NCI-H226 (cell line): Measurements from ENCODE around the gene RABEP2.
"Not testable (repeated sequence)": the region's sequence is repeated elsewhere in the genome, so short reads cannot be mapped to it uniquely, and the experiment has no call there.

Source experiments
- DNase-seq: peaks from one replicate; pipeline ENCODE4 v3.0.0-alpha.2; 2015

Gene RABEP2

DNA sequence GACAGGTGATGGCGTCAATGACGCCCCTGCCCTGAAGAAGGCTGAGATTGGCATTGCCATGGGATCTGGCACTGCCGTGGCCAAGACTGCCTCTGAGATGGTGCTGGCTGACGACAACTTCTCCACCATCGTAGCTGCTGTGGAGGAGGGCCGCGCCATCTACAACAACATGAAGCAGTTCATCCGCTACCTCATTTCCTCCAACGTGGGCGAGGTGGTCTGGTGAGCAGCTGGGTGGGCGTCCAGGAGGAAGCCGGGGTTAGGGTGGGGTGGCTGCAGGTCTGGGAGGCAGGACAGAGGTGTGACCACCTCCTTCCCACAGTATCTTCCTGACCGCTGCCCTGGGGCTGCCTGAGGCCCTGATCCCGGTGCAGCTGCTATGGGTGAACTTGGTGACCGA is 23.2 kb downstream of the RABEP2 start:
- no peak for DNase-seq

DNA sequence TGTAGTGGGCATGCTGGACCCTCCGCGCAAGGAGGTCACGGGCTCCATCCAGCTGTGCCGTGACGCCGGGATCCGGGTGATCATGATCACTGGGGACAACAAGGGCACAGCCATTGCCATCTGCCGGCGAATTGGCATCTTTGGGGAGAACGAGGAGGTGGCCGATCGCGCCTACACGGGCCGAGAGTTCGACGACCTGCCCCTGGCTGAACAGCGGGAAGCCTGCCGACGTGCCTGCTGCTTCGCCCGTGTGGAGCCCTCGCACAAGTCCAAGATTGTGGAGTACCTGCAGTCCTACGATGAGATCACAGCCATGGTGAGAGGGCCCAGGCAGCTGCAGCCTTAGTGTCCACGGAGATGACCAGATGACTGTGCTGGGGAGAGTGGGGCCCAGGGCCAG is 24.4 kb downstream of the RABEP2 start:
- DNase-seq = no peak

DNA sequence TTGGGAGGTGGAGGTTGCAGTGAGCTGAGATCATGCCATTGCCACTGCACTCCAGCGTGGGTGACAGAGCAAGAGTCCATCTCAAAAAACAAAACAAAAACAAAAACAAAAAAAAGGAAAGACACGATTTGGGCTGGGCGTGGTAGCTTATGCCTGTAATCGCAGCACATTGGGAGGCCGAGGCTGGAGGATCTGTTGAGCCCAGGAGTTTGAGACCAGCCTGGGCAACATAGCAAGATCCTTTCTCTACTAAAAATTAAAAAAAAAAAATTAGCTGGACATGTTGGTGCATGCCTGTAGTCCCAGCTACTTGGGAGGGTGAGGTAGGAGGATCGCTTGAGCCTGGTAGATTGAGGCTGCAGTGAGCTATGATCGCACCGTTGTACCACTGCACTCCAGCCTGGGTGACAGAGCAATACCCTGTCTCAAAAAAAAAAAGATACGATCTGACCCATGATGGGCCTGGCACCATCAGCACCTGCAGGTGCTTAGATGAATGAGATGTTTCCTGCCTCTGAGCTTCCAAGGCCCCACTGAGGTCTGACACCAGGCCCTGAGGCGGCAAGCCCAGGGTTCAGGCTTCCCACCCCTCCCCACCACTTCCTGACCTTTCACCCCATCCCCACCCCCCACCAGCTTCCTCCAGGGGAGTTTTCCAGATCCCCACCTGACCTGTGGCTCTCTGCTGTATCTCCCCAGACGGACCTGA is 25.0 kb downstream of the RABEP2 start:
- DNase-seq = no peak

DNA sequence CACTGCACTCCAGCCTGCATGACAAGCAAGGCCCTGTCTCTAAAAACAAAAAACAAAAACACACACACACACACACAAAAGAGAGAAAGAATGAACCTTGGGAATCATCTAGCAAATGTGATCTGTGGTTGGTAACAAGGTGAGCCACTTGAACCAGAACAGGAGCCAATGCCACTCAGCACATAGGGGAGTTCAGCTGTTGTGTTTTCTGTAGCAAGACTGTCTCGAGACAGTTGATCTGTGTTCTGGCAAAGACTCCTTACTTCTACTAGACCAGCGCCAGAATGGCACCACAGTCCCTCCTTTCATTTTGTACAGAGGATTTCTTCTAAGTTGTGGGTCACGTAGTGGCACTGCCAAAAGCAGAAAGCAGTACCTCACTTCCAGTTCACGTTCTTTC is 26.1 kb downstream of the RABEP2 start:
- DNase-seq = no peak

DNA sequence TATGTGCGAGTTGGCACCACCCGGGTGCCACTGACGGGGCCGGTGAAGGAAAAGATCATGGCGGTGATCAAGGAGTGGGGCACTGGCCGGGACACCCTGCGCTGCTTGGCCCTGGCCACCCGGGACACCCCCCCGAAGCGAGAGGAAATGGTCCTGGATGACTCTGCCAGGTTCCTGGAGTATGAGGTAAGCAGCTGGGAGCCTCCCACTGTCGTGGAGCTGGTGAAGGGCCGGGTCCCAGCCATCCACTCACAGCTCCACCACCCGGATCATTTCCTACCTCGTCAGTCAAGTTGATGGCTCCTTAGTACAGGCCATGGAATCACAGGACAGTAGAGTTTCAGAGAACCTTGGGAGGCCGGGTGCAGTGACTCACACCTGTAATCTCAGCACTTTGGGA is 26.8 kb downstream of the RABEP2 start:
- peak; percentile 96 for DNase-seq

DNA sequence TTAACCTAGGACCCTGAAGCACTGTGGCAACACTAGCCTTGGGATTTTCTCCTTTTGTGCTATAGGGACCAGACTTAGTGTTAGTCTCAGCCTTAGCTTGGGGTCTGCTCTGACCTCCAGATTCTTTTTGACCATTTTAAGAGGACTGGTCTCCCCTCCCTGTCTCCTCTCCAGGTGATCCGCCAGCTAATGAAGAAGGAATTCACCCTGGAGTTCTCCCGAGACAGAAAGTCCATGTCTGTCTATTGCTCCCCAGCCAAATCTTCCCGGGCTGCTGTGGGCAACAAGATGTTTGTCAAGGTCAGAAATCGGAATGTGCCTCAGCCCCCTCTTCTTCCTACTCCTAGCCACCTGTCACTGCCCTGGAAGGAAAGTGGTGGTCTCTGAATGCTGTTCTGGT is 27.2 kb downstream of the RABEP2 start:
- peak; percentile 74 for DNase-seq

DNA sequence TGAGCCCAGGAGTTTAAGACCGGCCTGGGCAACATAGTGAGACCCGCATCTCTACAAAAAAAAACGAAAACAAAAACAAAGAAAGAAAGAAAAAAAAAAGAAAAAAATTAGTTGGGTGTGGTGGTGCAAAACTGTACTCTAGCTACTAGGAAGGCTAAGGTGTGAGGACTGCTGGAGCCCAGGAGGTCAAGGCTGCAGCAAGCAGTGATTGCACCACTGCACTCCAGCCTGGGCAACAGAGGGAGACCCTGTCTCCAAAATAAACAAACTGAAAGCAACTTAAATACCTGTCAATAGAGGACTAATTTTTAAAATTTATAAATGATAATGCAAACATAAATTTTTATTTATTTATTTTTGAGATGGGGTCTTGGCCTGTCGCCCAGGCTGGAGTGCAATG is 29.4 kb downstream of the RABEP2 start:
- no peak for DNase-seq

DNA sequence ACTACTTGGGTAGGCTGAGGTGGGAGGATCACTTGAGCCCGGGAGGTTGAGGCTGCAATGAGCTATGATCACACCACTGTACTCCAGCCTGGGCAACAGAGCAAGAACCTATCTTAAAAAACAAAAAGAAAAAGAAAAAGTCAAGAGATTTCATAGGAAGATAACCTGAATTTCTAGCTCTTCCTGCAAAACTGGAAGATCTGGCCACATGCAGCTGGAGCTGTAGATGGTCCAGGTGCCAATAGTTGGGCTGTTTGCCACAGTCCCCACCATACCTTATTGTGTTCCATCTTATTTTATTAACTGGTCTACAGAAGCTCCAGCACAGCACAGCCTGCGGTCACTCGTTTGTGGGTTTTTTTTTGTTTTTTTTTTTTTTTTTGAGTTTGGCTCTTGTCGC is 31.7 kb downstream of the RABEP2 start:
- no peak for DNase-seq

DNA sequence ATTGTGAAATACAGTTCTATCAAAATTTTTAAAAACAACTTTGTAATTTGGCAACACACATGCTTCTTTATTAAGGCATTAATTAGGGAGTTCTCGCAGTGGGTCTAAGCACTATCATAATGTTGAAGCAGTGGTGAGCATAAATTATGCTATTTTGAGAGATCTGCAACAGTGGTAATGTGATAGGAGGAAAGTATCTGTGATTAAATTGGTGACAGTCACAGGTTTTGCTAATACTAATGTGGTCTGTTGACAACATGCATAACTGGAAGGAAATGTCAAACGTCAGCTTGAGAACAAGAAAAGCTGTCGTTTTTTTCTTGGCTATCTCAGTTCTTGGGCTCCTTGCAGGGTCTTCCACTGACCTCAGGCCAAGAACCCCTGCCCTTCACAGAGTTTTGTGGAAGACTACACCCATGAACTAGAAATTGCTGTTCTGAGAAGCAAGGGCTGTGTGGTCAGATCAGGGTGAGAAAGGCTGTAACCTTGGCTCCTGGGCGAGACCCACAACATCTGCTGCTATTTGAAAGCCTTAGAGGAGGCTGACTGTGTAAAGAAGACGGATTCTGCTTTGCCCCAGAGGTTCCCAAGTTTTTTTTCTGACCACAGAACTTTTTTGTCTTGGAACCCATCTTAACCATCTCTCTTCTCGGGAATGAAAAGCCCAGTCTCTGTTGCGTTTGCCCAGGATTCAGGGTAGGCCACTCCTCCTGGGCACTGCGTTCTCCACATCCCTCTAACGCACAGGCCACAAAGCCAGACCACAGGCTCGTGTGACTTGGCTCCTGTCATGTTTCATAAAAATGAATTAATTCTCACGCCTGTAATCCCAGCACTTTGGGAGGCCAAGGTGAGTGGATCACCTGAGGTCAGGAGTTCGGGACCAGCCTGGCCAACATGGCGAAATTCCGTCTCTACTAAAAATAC is 32.8 kb downstream of the RABEP2 start:
- no peak for DNase-seq

DNA sequence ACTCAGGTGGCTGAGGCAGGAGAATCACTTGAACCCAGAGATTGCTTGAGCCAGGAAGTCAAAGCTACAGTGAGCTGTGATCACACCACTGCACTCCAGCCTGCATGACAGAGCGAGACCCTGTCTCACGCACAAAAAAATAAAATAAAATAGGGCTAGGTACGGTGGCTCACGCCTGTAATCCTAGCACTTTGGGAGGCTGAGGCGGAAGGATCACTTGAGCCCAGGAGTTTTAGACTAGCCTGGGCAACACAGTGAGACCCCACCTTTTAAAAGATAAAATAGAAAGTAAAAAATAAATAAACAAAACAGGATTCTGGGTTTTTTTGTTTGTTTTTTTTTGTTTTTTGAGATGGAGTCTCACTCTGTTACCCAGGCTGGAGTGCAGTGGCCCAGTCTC is 34.7 kb downstream of the RABEP2 start:
- DNase-seq = not testable (repeated sequence)

DNA sequence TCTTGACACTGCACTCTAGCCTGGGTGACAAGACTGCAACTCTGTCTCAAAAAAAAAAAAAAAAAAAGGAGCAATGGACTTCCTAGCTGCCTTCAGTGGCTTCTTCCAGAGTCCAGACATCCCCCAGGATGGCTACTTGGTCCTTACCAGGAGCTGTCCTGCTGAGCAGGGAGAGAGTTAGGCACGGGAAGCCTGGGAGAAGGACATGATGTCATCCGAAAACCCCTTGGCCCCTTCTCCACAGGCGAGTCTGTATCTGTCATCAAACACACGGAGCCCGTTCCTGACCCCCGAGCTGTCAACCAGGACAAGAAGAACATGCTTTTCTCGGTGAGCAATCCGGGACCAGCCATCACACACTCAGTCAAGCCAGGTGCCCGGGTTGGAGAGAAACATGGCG is 38.1 kb downstream of the RABEP2 start:
- no peak for DNase-seq

DNA sequence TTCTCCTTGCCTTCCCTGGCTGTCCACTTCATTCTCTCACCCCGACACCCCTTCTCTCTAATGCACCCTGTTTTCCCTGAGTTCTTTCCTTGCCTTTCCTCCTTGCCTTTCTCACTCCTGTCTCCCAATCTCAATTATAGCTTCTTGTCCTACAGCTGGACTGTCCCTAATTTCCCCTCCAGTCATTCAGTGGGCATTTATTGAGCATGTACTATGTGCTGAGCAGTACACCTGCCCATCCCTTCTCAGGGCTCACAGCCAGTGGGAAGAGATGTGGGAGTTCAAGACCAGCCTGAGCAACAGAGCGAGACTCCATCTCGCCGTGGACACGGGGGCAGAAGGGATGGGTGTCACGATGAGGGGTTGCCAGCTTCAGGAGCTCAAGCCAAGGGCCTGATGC is 41.0 kb downstream of the RABEP2 start:
- DNase-seq = no peak

DNA sequence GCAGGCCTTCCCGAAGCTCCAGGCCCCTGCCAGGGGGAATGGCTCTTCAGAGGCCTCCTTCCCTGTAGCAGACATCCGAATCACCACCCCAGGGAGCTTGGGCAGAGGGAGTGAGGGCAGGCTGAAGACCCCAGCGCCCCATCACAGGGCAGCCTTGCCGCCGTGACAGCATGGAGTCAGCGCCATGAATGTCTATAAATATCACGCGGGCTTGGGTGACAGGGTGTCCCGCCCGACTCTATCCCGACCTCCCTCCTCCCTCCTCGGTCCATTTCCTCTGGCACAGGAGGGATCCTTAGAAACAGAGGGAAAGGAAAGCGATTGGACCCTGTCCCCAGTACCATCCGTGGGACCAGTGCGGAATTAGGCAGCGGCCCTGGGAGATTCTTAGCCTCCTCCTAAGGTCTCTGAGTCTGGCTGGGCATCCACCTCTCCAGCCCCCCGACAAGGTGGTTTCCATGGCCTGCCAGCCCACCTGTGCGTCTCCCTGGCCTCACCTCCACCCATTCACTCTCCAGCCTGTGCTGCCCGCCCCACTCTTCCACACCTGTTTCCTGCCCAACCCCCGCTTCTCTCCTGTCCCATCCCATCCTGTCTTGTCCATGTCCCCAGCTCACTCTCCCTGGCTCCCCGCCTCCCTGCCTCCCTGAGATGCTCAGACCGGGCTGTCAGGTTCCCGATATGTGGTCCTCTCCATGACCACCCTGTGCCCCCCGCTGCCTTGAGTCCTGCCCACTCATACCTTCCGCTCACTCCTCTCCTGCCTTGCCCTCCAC is 41.6 kb downstream of the RABEP2 start:
- DNase-seq = no peak

DNA sequence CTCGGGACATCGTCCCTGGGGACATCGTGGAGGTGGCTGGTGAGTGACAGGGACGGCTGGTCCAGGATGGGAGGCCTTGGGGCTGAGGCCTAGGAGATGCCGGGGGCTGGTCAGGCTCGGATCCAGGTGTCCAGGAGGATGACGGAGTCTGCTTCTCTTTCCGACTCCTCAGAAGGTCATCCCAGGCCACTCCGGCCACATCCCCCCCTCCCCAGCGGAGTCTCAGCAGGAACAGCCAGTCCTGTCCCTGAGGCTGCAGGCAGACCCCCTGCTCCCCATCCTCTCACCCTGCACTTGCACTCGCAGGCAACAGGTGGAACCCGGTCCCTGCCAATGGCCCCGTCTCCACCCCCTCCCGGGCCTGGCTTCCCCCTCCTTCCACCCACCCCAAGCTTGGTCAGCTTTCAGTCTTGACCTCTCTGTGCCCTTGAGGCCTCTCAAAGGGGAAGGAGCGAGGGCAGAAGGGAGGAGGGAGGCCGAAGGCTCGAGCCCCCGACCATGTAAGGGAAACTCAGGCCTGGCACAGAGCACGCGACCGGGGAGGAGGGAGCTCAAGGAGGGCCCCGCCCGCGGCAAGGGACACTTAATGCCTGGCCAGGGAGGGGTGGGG is 42.4 kb downstream of the RABEP2 start:
- DNase-seq = no peak

DNA sequence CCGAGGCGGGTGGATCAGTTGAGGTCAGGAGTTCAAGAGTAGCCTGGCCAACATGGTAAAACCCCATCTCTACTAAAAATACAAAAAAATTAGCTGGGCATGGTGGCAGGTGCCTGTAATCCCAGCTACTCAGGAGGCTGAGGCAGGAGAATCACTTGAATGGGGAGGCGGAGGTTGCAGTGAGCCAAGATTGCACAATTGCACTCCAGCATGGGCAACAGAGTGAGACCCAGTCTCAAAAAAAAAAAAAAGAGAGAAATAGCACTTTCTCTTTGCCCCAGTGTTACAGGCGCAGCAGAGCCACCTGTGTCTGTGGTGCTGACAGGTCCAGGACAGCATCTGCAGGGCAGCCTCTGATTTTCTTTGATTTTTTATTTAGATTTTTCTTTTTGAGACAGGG is 43.5 kb downstream of the RABEP2 start:
- DNase-seq = not testable (repeated sequence)

DNA sequence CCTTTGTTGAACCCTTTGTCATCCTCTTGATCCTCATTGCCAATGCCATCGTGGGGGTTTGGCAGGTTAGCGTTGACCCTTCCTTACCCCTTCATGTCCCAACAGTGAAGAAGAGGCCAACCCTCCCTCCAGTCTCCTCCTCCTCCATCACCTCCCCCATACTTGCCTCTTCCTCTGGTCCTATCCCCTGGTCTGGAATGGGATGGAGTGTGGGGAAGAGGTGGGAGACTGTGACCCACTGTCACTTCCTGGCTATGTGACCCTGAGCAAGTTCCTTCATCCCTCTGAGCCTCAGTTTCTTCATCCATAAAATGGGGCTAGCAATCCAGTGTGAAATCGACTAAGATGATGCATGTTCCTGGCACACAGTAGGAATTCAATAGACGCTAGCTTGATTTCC is 44.1 kb downstream of the RABEP2 start:
- DNase-seq = no peak

DNA sequence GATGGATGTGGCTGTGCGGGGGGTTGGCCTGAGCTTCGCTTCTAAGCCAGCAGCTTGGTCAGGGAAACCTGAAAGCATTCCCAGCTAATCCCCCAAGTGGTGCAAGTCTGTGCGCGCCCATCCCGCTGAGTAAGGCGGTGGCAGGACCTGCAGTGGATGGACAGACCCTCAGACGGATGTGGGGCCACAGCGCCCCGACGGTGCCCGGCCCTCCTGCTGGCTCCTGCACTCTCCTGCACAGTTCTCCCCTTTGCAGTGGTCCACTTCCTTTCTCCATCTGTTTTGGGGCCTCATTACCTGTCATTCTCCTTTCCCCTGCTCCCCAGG is 44.5 kb downstream of the RABEP2 start:
- DNase-seq = no peak

DNA sequence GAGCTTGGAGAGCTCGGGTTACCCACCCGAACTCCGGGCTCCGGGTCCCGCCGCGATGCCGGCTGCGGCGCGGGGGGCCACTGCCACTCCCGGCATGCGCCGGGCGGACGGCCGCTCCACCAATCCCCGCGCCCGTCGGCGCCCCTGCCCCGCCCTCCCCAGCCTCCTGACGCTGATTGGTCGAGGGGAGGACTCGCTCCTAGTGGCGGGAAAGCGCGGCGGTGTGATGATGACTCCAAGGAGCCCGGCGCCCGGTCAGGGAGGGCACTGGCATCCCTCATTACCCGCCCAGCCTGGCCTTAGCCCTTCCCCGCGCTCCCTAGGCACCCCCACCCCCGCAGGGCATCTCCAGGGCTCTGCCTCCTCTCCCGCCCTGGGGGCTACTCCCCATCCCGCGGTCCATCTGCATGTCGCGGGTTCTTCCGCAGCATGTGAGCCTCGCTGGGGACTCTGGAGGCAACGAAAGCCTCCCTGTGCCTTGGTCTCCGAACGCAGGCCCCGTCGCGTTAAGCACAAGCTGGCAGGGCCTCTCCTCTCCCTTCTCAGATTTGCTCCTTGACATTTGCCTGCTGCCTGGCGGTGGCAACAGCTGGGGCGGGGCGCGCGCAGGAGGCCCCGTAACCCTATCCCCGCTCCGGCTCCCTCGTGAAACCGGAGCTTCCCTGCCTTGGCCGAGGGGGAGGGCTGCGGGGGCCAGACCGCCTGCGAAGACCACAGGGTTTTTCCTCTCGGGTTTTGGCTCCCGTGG is 45.0 kb downstream of the RABEP2 start:
- DNase-seq = peak; percentile 85

DNA sequence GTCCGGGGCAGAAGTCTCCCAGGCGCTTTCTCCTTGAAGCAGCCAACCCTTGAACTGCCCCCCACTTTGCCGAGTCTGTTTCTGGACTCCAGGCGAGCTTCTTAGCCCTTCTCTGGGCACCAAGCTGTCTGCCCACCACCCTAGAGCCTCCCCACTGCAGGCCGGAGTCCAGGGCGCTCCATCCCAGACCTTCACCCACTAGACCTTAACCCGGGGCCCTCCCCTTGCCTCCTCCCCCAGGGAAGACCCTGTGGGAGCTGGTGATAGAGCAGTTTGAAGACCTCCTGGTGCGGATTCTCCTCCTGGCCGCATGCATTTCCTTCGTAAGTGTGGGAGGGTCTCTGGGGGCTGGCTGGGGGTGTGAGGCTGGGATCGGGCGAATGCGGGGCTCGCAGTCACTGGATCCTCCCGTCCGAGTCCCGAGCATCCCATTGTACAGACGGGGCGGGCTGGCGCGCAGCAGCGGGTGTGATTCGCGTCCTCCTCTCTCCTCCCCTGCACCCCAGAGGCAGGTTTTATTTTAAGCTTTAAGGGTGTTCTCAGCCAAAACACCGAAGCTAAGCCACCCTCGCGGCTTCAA is 45.7 kb downstream of the RABEP2 start:
- DNase-seq = no peak

DNA sequence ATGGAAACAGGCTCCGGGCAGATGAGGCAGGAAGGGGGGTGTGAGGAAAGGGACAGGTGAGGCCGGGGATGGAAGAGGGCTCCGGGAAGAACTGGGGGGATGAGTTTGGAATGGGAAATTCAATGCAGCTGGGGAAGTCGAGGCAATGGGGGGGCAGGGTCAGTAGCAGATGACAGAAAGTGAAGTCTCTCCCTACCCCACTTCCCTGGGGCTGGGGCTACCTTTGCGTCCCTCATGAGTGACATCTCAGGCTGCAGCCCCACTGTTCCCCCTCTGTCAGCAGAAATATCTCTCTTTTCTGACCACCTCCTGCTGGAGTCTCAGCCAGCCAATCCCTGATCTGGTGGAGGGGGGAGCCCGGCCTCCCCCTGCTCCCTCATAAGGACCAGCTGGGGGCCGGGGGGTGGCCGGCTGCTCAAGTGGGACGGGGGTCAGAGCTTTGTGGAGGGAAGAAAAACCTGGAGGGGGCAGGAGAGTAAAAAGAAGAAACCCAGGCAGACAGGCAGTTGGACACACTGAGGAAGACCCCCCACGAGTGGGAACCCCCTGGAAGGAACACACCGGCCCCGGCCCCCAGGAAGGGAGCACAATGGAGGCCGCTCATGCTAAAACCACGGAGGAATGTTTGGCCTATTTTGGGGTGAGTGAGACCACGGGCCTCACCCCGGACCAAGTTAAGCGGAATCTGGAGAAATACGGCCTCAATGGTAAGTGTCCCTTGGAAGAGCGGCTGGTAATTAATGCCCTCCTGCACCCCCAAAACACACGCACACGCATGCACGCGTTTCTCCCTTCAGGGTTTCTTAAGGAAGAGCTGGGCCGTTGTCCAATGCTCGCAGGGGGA is 46.7 kb downstream of the RABEP2 start, which contains the start of gene ATP2A1:
Gene ATP2A1, plus strand, starts transcription at position 406 of the 844 bp plus-strand sequence. Its CDS starts 184 bp downstream, at position 590.
- DNase-seq = no peak

DNA sequence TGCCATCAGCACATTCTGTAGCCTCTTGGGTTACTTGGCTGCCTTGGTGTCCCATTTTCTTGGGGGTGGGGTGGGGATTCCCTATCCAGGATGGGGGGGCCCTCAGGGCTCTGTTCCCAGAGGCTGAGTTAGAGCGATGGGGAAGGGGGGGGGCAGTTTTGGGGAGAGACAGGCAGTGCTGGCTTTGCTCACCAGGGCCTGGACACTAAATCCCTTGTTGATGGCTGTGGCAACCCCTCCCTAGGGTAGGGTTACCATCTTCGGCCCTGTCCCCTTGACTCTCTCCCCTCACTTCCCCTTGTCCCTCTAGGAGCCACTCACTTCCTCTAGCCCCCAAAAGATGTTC is 47.4 kb downstream of the RABEP2 start:
- DNase-seq = no peak
